ENCODE data around the gene TAOK2.
"Not testable (repeated sequence)": the region's sequence is repeated elsewhere in the genome, so short reads cannot be mapped to it uniquely, and the experiment has no call there.

The TAOK2 gene

GRCh38 chr16:29973384-29974246, at the start of gene TAOK2:
TAOK2 (plus strand) TSS chr16:29973868; CDS start chr16:29977773, 3,905 bp downstream.
- DNase-seq (ENCODE audit: low read depth in 2 of 2): peak; percentile 95 to 98

DNA sequence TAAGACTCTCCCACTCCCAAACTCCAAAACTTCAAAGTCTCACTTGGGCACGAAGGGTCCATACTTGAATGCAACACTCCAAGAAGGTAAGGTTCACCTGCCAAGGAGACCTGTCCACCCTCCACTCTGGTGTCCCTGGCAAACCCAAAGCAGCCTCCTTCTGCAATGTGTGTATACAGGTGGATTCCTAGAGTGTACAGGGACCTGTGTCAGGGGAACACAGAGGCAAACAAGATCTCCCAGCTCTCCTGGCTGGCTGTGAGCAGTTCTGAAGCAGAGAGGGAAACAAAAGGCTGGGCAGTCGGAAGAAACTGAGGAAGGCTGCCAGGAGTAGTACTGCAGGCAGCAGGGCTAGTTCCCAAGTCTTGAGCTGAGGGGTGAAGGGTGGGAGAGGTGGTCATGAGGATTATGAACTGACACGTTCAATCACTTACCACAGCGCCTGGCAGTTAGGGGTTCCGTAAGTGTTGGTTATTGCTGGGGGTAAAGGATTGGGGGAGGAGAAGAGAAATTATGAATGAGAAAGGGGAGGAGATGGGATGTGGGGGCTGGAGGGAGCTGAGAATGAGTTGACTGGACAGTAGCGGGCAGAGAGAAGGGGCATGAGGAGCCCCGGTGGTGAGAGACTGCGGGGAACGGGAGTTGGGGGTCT, 48.4 kb upstream of the TAOK2 start:
- no peak for DNase-seq (ENCODE audit: low read depth in 2 of 2)

- DNase-seq (ENCODE audit: low read depth in 2 of 2): peak; percentile 81 to 83
Observed at GRCh38 chr16:29925781-29926710, 47.6 kb upstream of the TAOK2 start, which contains the start of gene KCTD13. KCTD13 (minus strand) TSS chr16:29926226; CDS start chr16:29926033, 193 bp downstream.

DNA sequence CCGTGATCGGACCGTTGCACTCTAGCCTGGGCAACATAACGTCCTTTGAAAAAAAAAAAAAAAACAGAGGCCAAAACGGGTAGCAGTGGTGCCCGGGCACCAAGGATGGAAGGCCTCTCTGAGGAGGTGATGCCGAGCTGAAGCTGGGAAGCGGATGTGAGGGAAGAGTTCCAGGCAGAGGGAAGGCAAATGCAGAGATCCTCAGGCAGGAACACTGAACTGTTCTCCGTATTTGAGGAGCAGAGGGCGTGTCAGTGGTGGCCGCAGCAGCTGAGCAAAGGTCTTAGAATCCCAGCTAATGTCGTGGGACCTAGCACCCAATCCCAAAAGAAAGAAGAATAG, 47.0 kb upstream of the TAOK2 start:
- no peak for DNase-seq (ENCODE audit: low read depth in 2 of 2)

- DNase-seq (ENCODE audit: low read depth in 2 of 2): no peak
Observed at GRCh38 chr16:29927070-29927905, 46.4 kb upstream of the TAOK2 start.

DNA sequence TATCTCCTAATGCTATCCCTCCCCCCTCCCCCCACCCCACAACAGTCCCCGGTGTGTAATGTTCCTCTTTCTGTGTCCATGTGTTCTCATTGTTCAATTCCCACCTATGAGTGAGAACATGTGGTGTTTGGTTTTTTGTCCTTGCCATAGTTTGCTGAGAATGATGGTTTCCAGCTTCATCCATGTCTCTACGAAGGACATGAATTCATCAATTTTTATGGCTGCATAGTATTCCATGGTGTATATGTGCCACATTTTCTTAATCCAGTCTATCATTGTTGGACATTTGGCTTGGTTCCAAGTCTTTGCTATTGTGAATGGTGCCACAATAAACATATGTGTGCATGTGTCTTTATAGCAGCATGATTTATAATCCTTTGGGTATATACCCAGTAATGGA, 41.9 kb upstream of the TAOK2 start:
- not testable (repeated sequence) for DNase-seq (ENCODE audit: low read depth in 2 of 2)

DNA sequence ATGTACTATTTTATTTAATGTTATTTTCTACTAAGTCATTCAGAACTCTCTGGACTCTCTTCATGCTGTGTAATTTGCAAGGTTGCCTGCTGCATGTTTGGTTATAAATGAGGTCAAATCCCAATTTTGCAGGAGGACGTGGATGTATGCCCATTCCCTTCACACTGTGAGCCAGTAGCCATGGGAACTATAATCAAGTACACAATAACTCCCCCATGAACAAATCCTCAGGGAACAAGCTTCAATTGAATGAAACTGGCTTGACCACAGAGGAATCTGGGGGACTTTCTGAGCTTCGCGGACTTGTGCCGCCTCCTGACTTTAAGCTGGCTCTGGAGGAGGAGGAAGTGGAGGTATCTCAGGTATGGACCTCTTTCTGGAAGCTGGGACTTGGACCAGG, 33.0 kb upstream of the TAOK2 start:
- no peak for DNase-seq (ENCODE audit: low read depth in 2 of 2)

DNA sequence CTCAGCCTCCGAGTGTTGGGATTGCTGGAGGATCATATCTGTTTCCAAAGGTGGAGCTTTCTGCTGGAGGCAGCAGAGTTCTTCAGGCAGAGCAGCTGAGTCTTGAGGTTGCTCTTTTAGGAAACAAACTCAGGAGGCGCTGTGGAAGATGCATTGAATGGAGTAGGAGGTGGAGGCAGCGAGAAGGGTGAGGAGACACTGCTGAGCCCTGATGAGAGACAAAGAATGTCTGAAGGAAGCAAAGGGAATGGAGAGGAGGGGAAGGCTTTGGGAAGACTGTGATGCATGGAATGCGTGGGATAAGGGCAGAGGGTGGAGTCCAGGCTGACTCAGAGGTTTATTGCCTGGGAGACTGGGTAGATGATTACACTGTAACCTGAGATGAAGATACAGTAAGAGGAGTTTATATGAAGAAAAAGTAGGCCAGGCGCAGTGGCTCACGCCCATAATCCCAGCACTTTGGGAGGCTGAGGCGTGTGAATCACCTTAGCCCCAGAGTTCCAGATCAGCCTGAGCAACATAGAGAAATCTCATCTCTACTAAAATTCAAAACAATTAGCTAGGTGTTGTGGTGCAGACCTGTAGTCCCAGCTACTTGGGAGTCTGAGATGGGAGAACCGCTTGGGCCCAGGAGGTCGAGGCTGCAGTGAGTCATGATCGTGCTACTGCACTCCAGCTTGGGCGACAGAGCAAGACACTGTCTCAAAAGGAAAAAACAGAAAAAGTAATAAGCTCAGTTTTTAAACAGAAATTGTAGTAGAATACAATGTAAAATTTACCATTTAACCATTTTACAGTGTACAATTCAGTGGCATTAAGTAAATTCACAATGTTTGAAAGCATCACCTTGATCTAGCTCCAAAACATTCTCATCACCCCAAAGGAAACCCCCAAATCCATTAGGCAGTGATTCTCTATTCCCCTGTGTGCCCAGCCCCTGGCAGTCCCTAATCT, 29.5 kb upstream of the TAOK2 start:
- no peak for DNase-seq (ENCODE audit: low read depth in 2 of 2)

DNA sequence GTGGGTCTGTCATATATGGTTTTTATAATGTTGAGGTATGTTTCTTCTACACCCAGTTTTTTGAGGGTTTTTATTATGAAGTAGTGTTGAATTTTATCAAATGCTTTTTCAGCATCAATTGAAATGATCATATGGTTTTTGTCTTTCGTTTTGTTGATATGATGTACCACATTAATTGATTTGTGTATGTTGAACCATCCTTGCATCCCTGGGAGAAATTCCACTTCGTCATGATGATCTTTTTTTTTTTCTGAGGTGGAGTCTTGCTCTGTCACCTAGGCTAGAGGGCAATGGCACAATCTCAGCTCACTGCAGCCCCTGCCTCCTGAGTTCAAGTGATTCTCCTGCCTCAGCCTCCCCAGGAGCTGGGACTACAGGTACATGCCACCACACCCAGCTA, 25.8 kb upstream of the TAOK2 start:
- no peak for DNase-seq (ENCODE audit: low read depth in 2 of 2)

DNA sequence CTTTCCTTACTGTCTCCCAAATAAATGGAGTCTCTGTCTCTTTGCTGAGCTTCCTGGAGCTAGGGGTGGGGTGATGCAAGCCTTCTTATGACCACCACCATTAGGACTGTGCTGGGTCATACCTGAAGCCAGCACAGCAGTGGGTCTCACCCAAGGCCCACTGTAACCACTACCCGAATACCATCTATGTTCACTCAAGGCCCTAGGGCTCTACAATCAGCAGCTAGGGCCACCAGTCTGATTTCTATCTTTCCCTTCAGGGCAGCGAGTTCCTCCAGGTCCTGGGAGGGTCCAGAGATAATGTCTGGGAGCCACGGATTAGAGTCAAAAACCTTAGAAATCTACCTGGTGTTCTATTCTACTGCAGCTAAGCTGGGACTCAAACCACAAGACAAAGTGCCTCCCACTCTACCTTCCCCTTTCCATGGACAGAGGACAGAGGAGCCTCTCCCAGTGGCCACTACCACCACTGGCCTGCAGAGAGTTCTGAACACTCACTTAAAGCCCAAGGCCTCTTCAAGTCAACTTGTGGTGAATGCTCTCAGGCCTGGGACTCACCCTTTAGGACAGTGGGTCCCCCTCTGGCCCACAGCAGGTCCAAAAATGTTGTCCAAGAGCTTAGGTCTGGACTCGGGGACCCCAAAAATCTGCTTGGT, 22.7 kb upstream of the TAOK2 start:
- DNase-seq (ENCODE audit: low read depth in 2 of 2): no peak

DNA sequence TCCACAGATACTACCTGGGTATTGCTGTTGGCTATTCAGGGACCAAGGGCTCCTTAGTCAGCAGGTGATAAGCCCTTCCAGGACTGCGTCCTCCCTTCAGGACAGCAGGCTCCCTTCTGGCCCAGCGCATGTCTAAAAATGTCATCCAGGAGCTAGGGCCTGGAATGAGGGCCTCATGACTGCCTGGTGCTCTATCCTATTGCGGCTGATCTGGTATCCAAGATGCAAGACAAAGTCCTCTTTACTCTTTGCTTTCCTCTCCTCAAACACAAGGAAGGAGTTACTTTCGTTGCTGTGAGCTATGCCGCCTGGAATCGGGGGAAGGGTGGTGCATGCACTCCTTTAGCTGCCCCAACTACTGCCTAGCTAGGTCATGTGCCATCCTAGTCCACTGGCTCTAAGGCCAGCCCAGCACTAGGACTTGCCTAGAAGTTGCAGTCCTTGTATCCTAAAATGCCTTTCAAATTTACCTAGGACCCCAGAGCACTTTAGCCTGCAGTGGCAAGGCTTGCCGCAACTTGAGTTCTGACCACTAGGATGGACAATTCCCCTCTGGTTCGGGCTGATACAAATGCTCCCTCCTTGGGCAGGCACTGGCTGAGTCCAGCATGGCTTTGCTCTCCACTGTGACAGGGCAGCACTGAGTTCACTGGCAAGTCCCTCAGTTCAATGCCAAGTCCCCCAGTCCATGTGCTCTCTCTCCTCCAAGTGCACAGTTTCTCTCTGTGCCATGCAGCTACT, 21.9 kb upstream of the TAOK2 start:
- DNase-seq (ENCODE audit: low read depth in 2 of 2): no peak

- DNase-seq (ENCODE audit: low read depth in 2 of 2): no peak
Observed at GRCh38 chr16:29958756-29959155, 14.9 kb upstream of the TAOK2 start.

- DNase-seq (ENCODE audit: low read depth in 2 of 2): no peak
Observed at GRCh38 chr16:29959293-29959692, 14.4 kb upstream of the TAOK2 start.

GRCh38 chr16:29959821-29960220, 13.8 kb upstream of the TAOK2 start:
- not testable (repeated sequence) for DNase-seq (ENCODE audit: low read depth in 2 of 2)

DNA sequence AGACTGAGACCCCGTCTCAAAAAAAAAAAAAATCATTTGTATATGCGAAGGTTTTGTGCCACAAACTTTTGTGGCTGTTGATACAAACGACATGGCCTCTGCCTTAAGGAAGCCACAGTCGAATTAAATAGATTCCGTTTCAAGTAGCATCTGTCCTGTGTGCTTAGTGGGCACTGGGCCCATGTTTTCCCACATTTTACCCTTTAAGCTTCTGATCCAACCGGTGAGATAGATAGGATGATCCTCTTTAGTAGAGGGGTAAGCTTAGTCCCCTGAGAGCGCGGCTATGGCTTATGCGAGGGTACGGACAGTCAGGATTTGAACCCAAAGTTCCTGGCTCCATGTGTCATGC, 12.6 kb upstream of the TAOK2 start:
- no peak for DNase-seq (ENCODE audit: low read depth in 2 of 2)

GRCh38 chr16:29961479-29962343, 12.0 kb upstream of the TAOK2 start, which contains the start of gene TMEM219:
TMEM219 (plus strand) TSS chr16:29962079; CDS start chr16:29963144, 1,065 bp downstream.
- DNase-seq (ENCODE audit: low read depth in 2 of 2): peak; percentile 89 to 95

DNA sequence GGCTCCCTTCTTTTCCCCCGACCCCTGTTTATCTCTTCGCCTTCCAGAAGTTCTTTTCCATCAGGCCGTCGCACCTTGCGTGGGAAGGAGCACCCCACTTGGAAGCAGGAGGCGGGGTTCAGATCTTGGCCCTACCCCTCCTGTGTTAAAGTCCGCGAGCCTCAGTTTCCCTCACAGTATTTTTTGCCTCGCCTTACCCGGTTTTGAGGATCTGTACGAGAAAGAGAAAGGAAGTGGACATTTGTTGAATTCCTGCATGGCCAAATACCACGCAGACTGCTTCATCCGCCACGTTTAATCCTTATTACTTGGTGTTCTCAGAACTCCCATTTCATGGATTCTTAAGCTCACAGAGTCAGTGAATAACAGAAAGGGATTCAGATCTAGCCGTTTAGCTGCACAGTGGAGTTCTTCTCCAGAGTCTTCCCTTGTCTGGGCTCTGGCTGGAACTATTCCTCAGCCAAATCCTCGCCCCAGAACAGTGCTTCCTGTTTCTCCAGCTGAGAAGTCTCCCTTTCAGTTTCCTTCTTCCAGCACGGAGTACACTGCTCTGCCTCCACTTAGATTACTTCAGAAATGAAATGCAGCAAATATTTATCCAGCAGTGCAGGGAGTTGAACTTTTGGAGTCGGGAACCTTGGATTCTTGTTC, 11.2 kb upstream of the TAOK2 start:
- DNase-seq (ENCODE audit: low read depth in 2 of 2): no peak

Data from stimulated activated CD8-positive, alpha-beta memory T cell treated with anti-CD3 and anti-CD28 coated beads, Interleukin-2, amount 100 ng/mL, for 48 hours (primary cell).